ENCODE measurements around the gene PSMD3. TPM values are rescaled to one million over a fixed set of nuclear protein-coding genes. Genes with fewer than 3 reads are reported as not detected.

Gene PSMD3
- total and polyA plus RNA-seq, 9 of the 15 experiments (the other 6 are each of a cell fraction or from before 2014, with no cell fraction given), result 2.0 to 251 (median 135) TPM

DNA sequence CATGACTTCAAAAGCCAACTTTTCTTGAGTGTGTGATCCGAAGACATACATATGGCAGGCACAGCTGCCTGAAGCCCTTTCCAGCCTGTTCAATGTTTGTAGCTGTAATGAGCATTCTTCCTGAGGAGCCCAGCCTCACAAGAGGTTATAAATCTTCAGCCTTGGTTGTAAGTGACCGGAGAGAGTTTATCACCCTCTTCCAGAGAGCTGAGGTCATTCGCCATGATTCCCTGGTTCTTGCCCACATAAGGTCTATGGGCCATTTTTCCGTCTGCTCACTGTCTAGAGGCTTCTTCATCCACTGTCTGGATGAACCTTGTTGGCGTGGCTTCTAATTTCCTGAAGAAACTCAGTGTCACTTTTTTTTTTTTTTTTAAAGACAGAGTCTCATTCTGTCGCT, 24.9 kb downstream of the PSMD3 start (continued):
- TF ChIP-seq ZBTB8A (IDR thresholded peaks at IDR 0.05; ENCODE audit: partially characterized antibody) (no peak), NR3C1 (CRISPR knock-in tag; IDR thresholded peaks at IDR 0.05) (no peak), NCOR1 (IDR thresholded peaks at IDR 0.05) (peak; percentile 59), SMAD1 (IDR thresholded peaks at IDR 0.05; ENCODE audit: low read depth, low read length, partially characterized antibody) (no peak), TGIF2 (CRISPR knock-in tag; IDR thresholded peaks at IDR 0.05) (no peak), POLR2AphosphoS2 (IDR thresholded peaks at IDR 0.05; ENCODE audit: low read length) (no peak), FOXK2 (conservative IDR thresholded peaks at IDR 0.05 in 1 of 2, IDR thresholded peaks at IDR 0.05 in 1 of 2; ENCODE audit: low read depth in 2 of 2) (no peak), TCFL5 (CRISPR knock-in tag; conservative IDR thresholded peaks at IDR 0.05) (no peak), ZC3H11A (IDR thresholded peaks at IDR 0.05; ENCODE audit: low read depth, low read length) (no peak), MXI1 (IDR thresholded peaks at IDR 0.05; ENCODE audit: low read depth, low read length) (no peak), RBM25 (IDR thresholded peaks at IDR 0.05; ENCODE audit: low read depth, low read length, severe bottlenecking) (no peak), SIN3B (IDR thresholded peaks at IDR 0.05; ENCODE audit: low read depth) (no peak), FOXA3 (CRISPR knock-in tag; conservative IDR thresholded peaks at IDR 0.05 in 1 of 2, IDR thresholded peaks at IDR 0.05 in 1 of 2) (no peak), ZNF717 (CRISPR knock-in tag; IDR thresholded peaks at IDR 0.05) (no peak), NCOA4 (IDR thresholded peaks at IDR 0.05; ENCODE audit: partially characterized antibody) (no peak), NCOA6 (IDR thresholded peaks at IDR 0.05) (no peak), CBFB (CRISPR knock-in tag; IDR thresholded peaks at IDR 0.05) (no peak), ZNF551 (CRISPR knock-in tag; IDR thresholded peaks at IDR 0.05) (no peak), ZNF444 (CRISPR knock-in tag; IDR thresholded peaks at IDR 0.05) (no peak), KHSRP (IDR thresholded peaks at IDR 0.05) (no peak)
- TF ChIP-seq, protein P1, sequence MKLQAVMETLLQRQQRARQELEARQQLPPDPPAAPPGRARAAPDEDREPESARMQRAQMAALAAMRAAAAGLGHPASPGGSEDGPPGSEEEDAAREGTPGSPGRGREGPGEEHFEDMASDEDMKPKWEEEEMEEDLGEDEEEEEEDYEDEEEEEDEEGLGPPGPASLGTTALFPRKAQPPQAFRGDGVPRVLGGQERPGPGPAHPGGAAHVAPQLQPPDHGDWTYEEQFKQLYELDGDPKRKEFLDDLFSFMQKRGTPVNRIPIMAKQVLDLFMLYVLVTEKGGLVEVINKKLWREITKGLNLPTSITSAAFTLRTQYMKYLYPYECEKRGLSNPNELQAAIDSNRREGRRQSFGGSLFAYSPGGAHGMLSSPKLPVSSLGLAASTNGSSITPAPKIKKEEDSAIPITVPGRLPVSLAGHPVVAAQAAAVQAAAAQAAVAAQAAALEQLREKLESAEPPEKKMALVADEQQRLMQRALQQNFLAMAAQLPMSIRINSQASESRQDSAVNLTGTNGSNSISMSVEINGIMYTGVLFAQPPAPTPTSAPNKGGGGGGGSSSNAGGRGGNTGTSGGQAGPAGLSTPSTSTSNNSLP (IDR thresholded peaks at IDR 0.05; ENCODE audit: borderline replicate concordance, low read depth, low read length), result no peak

Measured in K562 (cell line).